ENCODE measurements around the gene FOLH1. TPM values are rescaled to one million over a fixed set of nuclear protein-coding genes. Genes with fewer than 3 reads are reported as not detected.
"Not testable (repeated sequence)": the region's sequence is repeated elsewhere in the genome, so short reads cannot be mapped to it uniquely, and the experiment has no call there.

FOLH1 gene
- total RNA-seq, 1 donor from 2014 or later: 17.9 TPM

GRCh38 chr11:49184756-49185155, 23.6 kb downstream of the FOLH1 start:
- ATAC-seq: peak; percentile 91

GRCh38 chr11:49177936-49178335, 30.5 kb downstream of the FOLH1 start:
- not testable (repeated sequence) for DNase-seq (ENCODE audit: low spot score); ATAC-seq

More at GRCh38 chr11:49184756-49185155, 23.6 kb downstream of the FOLH1 start:
- DNase-seq (ENCODE audit: low spot score): peak; percentile 71

- ATAC-seq: peak; percentile 80
- DNase-seq (ENCODE audit: low spot score): not testable (repeated sequence)
These were observed 33.0 kb downstream of the FOLH1 start for GRCh38 chr11:49175378-49175777.

GRCh38 chr11:49174691-49175366, 33.6 kb downstream of the FOLH1 start:
- not testable (repeated sequence) for DNase-seq (ENCODE audit: low spot score)
- ATAC-seq: peak; percentile 79

GRCh38 chr11:49171613-49172012, 36.8 kb downstream of the FOLH1 start:
- ATAC-seq; DNase-seq (ENCODE audit: low spot score): not testable (repeated sequence)

GRCh38 chr11:49169579-49169978, 38.8 kb downstream of the FOLH1 start:
- not testable (repeated sequence) for DNase-seq (ENCODE audit: low spot score)
- peak; percentile 71 for ATAC-seq

- ATAC-seq; DNase-seq (ENCODE audit: low spot score): not testable (repeated sequence)
These were observed 39.4 kb downstream of the FOLH1 start for GRCh38 chr11:49168992-49169391.

- DNase-seq (ENCODE audit: low spot score) (no peak), ATAC-seq (no peak)
These were observed 57.2 kb downstream of the FOLH1 start for GRCh38 chr11:49151211-49151610.

- ATAC-seq; DNase-seq (ENCODE audit: low spot score): not testable (repeated sequence)
These were observed 106.0 kb downstream of the FOLH1 start for GRCh38 chr11:49102356-49102755.

Other genes with a start within 250 kb of the FOLH1 start
- not detected for gene TRIM51G, start 224.7 kb downstream of the FOLH1 start, total RNA-seq
- not detected for gene TRIM49B, start 179.8 kb downstream of the FOLH1 start, total RNA-seq
- not detected for gene TRIM64C, start 149.5 kb downstream of the FOLH1 start, total RNA-seq

Measured in left lobe of liver (tissue), 2 donors.